HG03521 (cell line): ENCODE data around the gene GRIN2A.

ENCODE experiments used
- ATAC-seq: cut with Tn5 transposase; IDR thresholded peaks from one replicate; pipeline ENCODE4 v1.9.1; 2021; ENCODE audit warnings: mild to moderate bottlenecking, moderate library complexity; ENCODE audit not compliant: unreplicated experiment

Gene GRIN2A

DNA sequence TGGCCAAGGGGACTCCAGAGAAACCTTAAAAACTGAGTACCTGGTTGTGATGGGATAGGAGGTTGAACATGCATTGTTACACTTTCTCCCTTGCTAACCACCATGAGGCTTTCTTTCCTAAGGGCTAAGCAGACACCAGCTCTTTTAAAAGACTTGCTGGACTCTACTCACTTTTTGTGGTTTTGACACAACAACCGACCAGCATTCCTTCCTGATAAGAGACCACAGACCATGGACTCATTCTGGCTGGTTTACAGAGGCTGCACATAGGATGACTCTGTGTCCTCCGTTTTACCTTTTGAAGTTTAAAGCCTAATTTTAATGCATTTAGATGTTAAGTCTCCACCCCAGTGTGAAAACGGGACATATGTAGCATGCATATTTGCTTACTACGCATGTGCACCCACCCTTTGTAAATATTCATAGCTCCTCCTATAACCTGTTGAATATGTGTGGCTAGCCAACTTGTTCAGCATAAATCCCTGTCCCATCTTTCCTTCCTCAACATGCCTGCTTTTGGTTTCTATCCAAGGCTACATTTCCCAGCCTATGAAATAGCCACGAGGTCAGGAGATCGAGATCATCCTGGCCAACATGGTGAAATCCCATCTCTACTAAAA is 475.9 kb downstream of the GRIN2A start:
- no peak for ATAC-seq

DNA sequence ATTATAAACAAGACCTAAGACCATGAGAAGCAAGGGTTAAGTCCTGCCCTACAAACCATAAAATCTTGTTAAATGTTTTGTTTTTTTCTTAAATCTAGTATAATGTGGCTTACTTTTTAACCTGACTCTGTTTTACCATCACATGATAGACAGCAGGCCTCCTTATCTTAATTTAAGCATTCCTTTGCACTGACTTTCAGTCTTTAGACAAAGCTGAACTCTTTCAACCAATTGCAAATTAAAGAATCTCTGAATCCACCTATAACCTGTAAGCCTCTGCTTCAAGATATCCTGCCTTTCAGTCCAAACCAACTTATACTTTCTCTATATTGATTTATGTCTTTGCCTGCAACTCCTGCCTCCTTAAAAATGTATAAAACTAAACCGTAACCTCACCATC is 478.5 kb downstream of the GRIN2A start:
- ATAC-seq: no peak
